Gastroesophageal sphincter (tissue), 4 donors: ENCODE results near the gene KRTAP20-4. TPM values are rescaled to one million over a fixed set of nuclear protein-coding genes. Genes with fewer than 3 reads are reported as not detected.

Experiments
- ATAC-seq: fragments of 150-250 bp; one replicate; pipeline ENCODE4 v1.9.1; 2016; ENCODE audit warnings: mild to moderate bottlenecking, moderate library complexity
- H3K27ac ChIP-seq, 4 donors: fragments of 200-600 bp; sonication (generic) in 3 of 4; 1 replicate in 3 of 4; 2 replicates in 1 of 4; pipeline ENCODE4 v1.5.1; 2016 to 2019
- H3K27me3 ChIP-seq: fragments of 200-600 bp; sonication (generic); one replicate; pipeline ENCODE4 v1.5.1; 2019
- H3K36me3 ChIP-seq, 2 donors: fragments of 200-600 bp; sonication (generic); one replicate each; pipeline ENCODE4 v1.5.1; 2019; ENCODE audit warnings: control low read depth in 1 of 2
- H3K4me1 ChIP-seq, 3 donors: fragments of 200-600 bp; sonication (generic); 1 replicate in 2 of 3; 2 replicates in 1 of 3; pipeline ENCODE4 v1.5.1; 2016 to 2019; ENCODE audit warnings: control low read depth in 2 of 3
- H3K4me3 ChIP-seq, 2 donors: fragments of 200-600 bp; sonication (generic); one replicate each; pipeline ENCODE4 v1.5.1; 2019; ENCODE audit warnings: mild to moderate bottlenecking in 1 of 2, moderate library complexity in 1 of 2
- H3K9me3 ChIP-seq, 3 donors: fragments of 200-600 bp; sonication (generic); one replicate each; pipeline ENCODE4 v1.5.1; 2017 to 2019; ENCODE audit warnings: control low read depth in 2 of 3
- EP300 ChIP-seq: sonication (generic); formaldehyde crosslinking; IDR thresholded peaks from one replicate; pipeline ENCODE4 v1.6.1; 2017; ENCODE audit warnings: antibody characterized with exemption, mild to moderate bottlenecking
- POLR2A ChIP-seq, 2 donors: fragments of 450-650 bp; IDR thresholded peaks; one replicate each; pipeline ENCODE4 v1.6.1; 2017; ENCODE audit warnings: antibody characterized with exemption in 2 of 2, mild to moderate bottlenecking in 2 of 2, moderate library complexity in 1 of 2
- POLR2AphosphoS5 ChIP-seq: sonication (generic); formaldehyde crosslinking; IDR thresholded peaks from one replicate; pipeline ENCODE4 v1.6.1; 2017; ENCODE audit warnings: antibody characterized with exemption
- WGBS, 2 donors: methylation state at CpG; one replicate each; pipeline ENCODE4 v1.1.5; 2018; ENCODE audit warnings: low coverage in 1 of 2; 5-methylcytosine and 5-hydroxymethylcytosine counted together
- small RNA-seq, 4 donors: library from RNA; depleted of rRNA; stranded (forward); fragments of <200 nt; gene quantifications; one replicate each; pipeline ENCODE3, GENCODE V24; 2016
- total RNA-seq, 4 donors: library from RNA; depleted of rRNA; stranded (reverse); fragments of >200 nt; gene quantifications; one replicate each; pipeline ENCODE4 v1.1.0, GENCODE V29; 2016
- TF ChIP-seq, protein P1 (sequence below), 4 experiments: fragments of 200-600 bp in 2 of 4; fragments of 450-650 bp in 2 of 4; sonication (generic) in 1 of 4; IDR thresholded peaks; one replicate each; pipeline ENCODE4 v1.5.1; 2017 to 2019; ENCODE audit warnings: antibody characterized with exemption in 4 of 4, mild to moderate bottlenecking in 2 of 4, moderate library complexity in 2 of 4

Gene KRTAP20-4
- total RNA-seq, 4 donors from 2014 or later = not detected

GRCh38 chr21:30642564-30642963 is 22.1 kb downstream of the KRTAP20-4 start, which contains the start of gene KRTAP20-3:
KRTAP20-3 (plus strand) TSS chr21:30642864.
- 67 to 68% methylated on average over 1 to 2 of the region's 2 CpGs for WGBS, 2 donors
- H3K36me3 ChIP-seq = no peaks in the 10 kb centered on the region
- no peak within 1 kb of the TSS for H3K4me3 ChIP-seq
- no peak for ATAC-seq
- no peaks in the 10 kb centered on the region for H3K27me3 ChIP-seq
- no peak within 1 kb of the TSS for H3K27ac ChIP-seq
- H3K9me3 ChIP-seq = no peaks in the 10 kb centered on the region
- no peak for TF ChIP-seq EP300
- no peak for TF ChIP-seq POLR2A (IDR thresholded peaks at IDR 0.05)
- TF ChIP-seq, protein P1, sequence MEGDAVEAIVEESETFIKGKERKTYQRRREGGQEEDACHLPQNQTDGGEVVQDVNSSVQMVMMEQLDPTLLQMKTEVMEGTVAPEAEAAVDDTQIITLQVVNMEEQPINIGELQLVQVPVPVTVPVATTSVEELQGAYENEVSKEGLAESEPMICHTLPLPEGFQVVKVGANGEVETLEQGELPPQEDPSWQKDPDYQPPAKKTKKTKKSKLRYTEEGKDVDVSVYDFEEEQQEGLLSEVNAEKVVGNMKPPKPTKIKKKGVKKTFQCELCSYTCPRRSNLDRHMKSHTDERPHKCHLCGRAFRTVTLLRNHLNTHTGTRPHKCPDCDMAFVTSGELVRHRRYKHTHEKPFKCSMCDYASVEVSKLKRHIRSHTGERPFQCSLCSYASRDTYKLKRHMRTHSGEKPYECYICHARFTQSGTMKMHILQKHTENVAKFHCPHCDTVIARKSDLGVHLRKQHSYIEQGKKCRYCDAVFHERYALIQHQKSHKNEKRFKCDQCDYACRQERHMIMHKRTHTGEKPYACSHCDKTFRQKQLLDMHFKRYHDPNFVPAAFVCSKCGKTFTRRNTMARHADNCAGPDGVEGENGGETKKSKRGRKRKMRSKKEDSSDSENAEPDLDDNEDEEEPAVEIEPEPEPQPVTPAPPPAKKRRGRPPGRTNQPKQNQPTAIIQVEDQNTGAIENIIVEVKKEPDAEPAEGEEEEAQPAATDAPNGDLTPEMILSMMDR (IDR thresholded peaks at IDR 0.05) = no peak
- no peak for TF ChIP-seq POLR2AphosphoS5
- H3K4me1 ChIP-seq = no peaks in the 10 kb centered on the region

- Histone ChIP-seq H3K36me3 (no peaks in the 10 kb centered on the region), H3K9me3 (no peaks in the 10 kb centered on the region), H3K4me3 (no peak overlapping the region), H3K27ac (no peak overlapping the region), H3K4me1 (no peaks in the 10 kb centered on the region), H3K27me3 (no peaks in the 10 kb centered on the region)
- ATAC-seq = no peak
- WGBS, 2 donors = 63 to 75% methylated on average over 1 of the region's 1 CpG
- TF ChIP-seq POLR2A (IDR thresholded peaks at IDR 0.05) (no peak), EP300 (no peak), POLR2AphosphoS5 (no peak)
- TF ChIP-seq, protein P1 (IDR thresholded peaks at IDR 0.05) = no peak
These were observed 26.5 kb downstream of the KRTAP20-4 start for GRCh38 chr21:30646904-30647414.

GRCh38 chr21:30652891-30653290 is 32.5 kb downstream of the KRTAP20-4 start:
- H3K27me3 ChIP-seq = no peaks in the 10 kb centered on the region
- no peaks in the 10 kb centered on the region for H3K9me3 ChIP-seq
- H3K36me3 ChIP-seq = no peaks in the 10 kb centered on the region
- H3K4me1 ChIP-seq = no peaks in the 10 kb centered on the region
- no peak for ATAC-seq
- no peak overlapping the region for H3K27ac ChIP-seq
- H3K4me3 ChIP-seq = no peak overlapping the region
- TF ChIP-seq, protein P1 (IDR thresholded peaks at IDR 0.05) = no peak
- TF ChIP-seq POLR2AphosphoS5 (no peak), POLR2A (IDR thresholded peaks at IDR 0.05) (no peak), EP300 (no peak)

- Histone ChIP-seq H3K4me3 (no peak overlapping the region), H3K36me3 (no peaks in the 10 kb centered on the region), H3K4me1 (no peaks in the 10 kb centered on the region), H3K27ac (no peak overlapping the region), H3K27me3 (no peaks in the 10 kb centered on the region), H3K9me3 (no peaks in the 10 kb centered on the region)
- TF ChIP-seq EP300 (no peak), POLR2AphosphoS5 (no peak), POLR2A (IDR thresholded peaks at IDR 0.05) (no peak)
- TF ChIP-seq, protein P1 (IDR thresholded peaks at IDR 0.05) = no peak
- ATAC-seq = no peak
- WGBS, 2 donors = 100% methylated on average over 1 of the region's 1 CpG
These were observed 48.3 kb downstream of the KRTAP20-4 start for GRCh38 chr21:30668776-30669175.

Small RNAs within 50 kb of the gene (small RNA-seq; reads per million reads assigned to genes)
- gene KRTAP20-1 (0 reads per million in 4 donors), gene KRTAP20-3 (0 reads per million in 4 donors), gene KRTAP20-4 (0 reads per million in 4 donors), gene KRTAP22-1 (0 reads per million in 4 donors), gene KRTAP22-2 (0 reads per million in 4 donors)

Other genes starting within 250 kb of the KRTAP20-4 start
- gene KRTAP13-2, start 248.4 kb upstream of the KRTAP20-4 start, total RNA-seq = not detected
- not detected for gene KRTAP13-1, start 224.6 kb upstream of the KRTAP20-4 start, total RNA-seq
- not detected for gene KRTAP13-3, start 194.7 kb upstream of the KRTAP20-4 start, total RNA-seq
- gene KRTAP13-4, start 190.4 kb upstream of the KRTAP20-4 start, total RNA-seq = not detected
- not detected for gene KRTAP15-1, start 180.4 kb upstream of the KRTAP20-4 start, total RNA-seq
- gene KRTAP19-1, start 140.3 kb upstream of the KRTAP20-4 start, total RNA-seq = not detected
- gene KRTAP19-2, start 133.2 kb upstream of the KRTAP20-4 start, total RNA-seq = not detected
- gene KRTAP19-3, start 128.6 kb upstream of the KRTAP20-4 start, total RNA-seq = 1 to 10 TPM in 1 of 4 donors, not detected in 3; 1.7 TPM
- not detected for gene KRTAP19-4, start 123.5 kb upstream of the KRTAP20-4 start, total RNA-seq
- gene KRTAP19-5, start 118.5 kb upstream of the KRTAP20-4 start, total RNA-seq = not detected
- not detected for gene KRTAP19-6, start 78.8 kb upstream of the KRTAP20-4 start, total RNA-seq
- not detected for gene KRTAP19-7, start 59.3 kb upstream of the KRTAP20-4 start, total RNA-seq
- gene KRTAP22-2, start 30.2 kb upstream of the KRTAP20-4 start, total RNA-seq = not detected
- not detected for gene KRTAP6-3, start 28.2 kb upstream of the KRTAP20-4 start, total RNA-seq
- gene KRTAP6-2, start 21.7 kb upstream of the KRTAP20-4 start, total RNA-seq = not detected
- gene KRTAP22-1, start 19.5 kb upstream of the KRTAP20-4 start, total RNA-seq = not detected
- gene KRTAP6-1, start 6.7 kb upstream of the KRTAP20-4 start, total RNA-seq = not detected
- not detected for gene KRTAP20-1, start 4.2 kb upstream of the KRTAP20-4 start, total RNA-seq
- not detected for gene KRTAP20-2, start 14.6 kb downstream of the KRTAP20-4 start, total RNA-seq
- not detected for gene KRTAP20-3, start 22.2 kb downstream of the KRTAP20-4 start, total RNA-seq
- gene KRTAP21-3, start 98.2 kb downstream of the KRTAP20-4 start, total RNA-seq = not detected
- not detected for gene KRTAP21-2, start 126.6 kb downstream of the KRTAP20-4 start, total RNA-seq
- gene KRTAP21-1, start 134.8 kb downstream of the KRTAP20-4 start, total RNA-seq = not detected
- gene KRTAP8-1, start 192.6 kb downstream of the KRTAP20-4 start, total RNA-seq = not detected
- gene KRTAP7-1, start 209.1 kb downstream of the KRTAP20-4 start, total RNA-seq = not detected